Measurements from ENCODE around the gene SEMA6A. TPM values are rescaled to one million over a fixed set of nuclear protein-coding genes. Genes with fewer than 3 reads are reported as not detected.
A peak's percentile ranks its signal among the peaks of the same experiment; 100 is the strongest.

SEMA6A gene
- total and polyA plus RNA-seq, 2 donors = 6.6 to 54.0 TPM

- Histone ChIP-seq H3K4me1 (ENCODE audit: insufficient read depth) (no peaks in the 10 kb centered on the region), H3K36me3 (ENCODE audit: insufficient read depth) (no peaks in the 10 kb centered on the region), H3K27ac (ENCODE audit: low read depth) (no peak overlapping the region), H3K4me3 (ENCODE audit: low read depth, low read length) (peak overlapping the region; percentile 50)
- 49% methylated on average over 17 of the region's 17 CpGs for WGBS
- no peak for DNase-seq (ENCODE audit: extremely low spot score)
Measured at GRCh38 chr5:116571568-116572349, 2.9 kb downstream of the SEMA6A start.

- no peaks in the 10 kb centered on the region for H3K4me1 ChIP-seq (ENCODE audit: insufficient read depth)
- 79% methylated on average over 4 of the region's 4 CpGs for WGBS
Measured at GRCh38 chr5:116569999-116570398, 4.6 kb downstream of the SEMA6A start.

GRCh38 chr5:116567106-116567505 is 7.5 kb downstream of the SEMA6A start:
- Histone ChIP-seq H3K27ac (ENCODE audit: low read depth) (no peak overlapping the region), H3K4me3 (ENCODE audit: low read depth, low read length) (no peak overlapping the region), H3K4me1 (ENCODE audit: insufficient read depth) (no peaks in the 10 kb centered on the region), H3K36me3 (ENCODE audit: insufficient read depth) (no peaks in the 10 kb centered on the region)
- WGBS = 64% methylated on average over 2 of the region's 2 CpGs
- no peak for DNase-seq (ENCODE audit: extremely low spot score)

More at GRCh38 chr5:116569999-116570398, 4.6 kb downstream of the SEMA6A start:
- Histone ChIP-seq H3K27ac (ENCODE audit: low read depth) (no peak overlapping the region), H3K36me3 (ENCODE audit: insufficient read depth) (no peaks in the 10 kb centered on the region), H3K4me3 (ENCODE audit: low read depth, low read length) (no peak overlapping the region)
- DNase-seq (ENCODE audit: extremely low spot score) = no peak

GRCh38 chr5:116566251-116566650 is 8.4 kb downstream of the SEMA6A start:
- no peak for DNase-seq (ENCODE audit: extremely low spot score)
- no peaks in the 10 kb centered on the region for H3K36me3 ChIP-seq (ENCODE audit: insufficient read depth)
- H3K4me3 ChIP-seq (ENCODE audit: low read depth, low read length) = no peak overlapping the region
- WGBS = 85% methylated on average over 1 of the region's 1 CpG
- no peaks in the 10 kb centered on the region for H3K4me1 ChIP-seq (ENCODE audit: insufficient read depth)
- H3K27ac ChIP-seq (ENCODE audit: low read depth) = no peak overlapping the region

- DNase-seq (ENCODE audit: extremely low spot score) = no peak
- 67% methylated on average over 7 of the region's 7 CpGs for WGBS
- H3K36me3 ChIP-seq (ENCODE audit: insufficient read depth) = no peaks in the 10 kb centered on the region
- no peak overlapping the region for H3K4me3 ChIP-seq (ENCODE audit: low read depth, low read length)
- no peak overlapping the region for H3K27ac ChIP-seq (ENCODE audit: low read depth)
- H3K4me1 ChIP-seq (ENCODE audit: insufficient read depth) = no peaks in the 10 kb centered on the region
Measured at GRCh38 chr5:116564756-116565490, 9.7 kb downstream of the SEMA6A start.

- Histone ChIP-seq H3K4me1 (ENCODE audit: insufficient read depth) (no peaks in the 10 kb centered on the region), H3K36me3 (ENCODE audit: insufficient read depth) (no peaks in the 10 kb centered on the region), H3K4me3 (ENCODE audit: low read depth, low read length) (no peak overlapping the region), H3K27ac (ENCODE audit: low read depth) (no peak overlapping the region)
- 83% methylated on average over 3 of the region's 3 CpGs for WGBS
- no peak for DNase-seq (ENCODE audit: extremely low spot score)
Measured at GRCh38 chr5:116564312-116564711, 10.3 kb downstream of the SEMA6A start.

GRCh38 chr5:116563736-116564308 is 10.8 kb downstream of the SEMA6A start:
- H3K27ac ChIP-seq (ENCODE audit: low read depth) = no peak overlapping the region
- no peaks in the 10 kb centered on the region for H3K36me3 ChIP-seq (ENCODE audit: insufficient read depth)
- no peak overlapping the region for H3K4me3 ChIP-seq (ENCODE audit: low read depth, low read length)
- 63% methylated on average over 6 of the region's 6 CpGs for WGBS
- no peaks in the 10 kb centered on the region for H3K4me1 ChIP-seq (ENCODE audit: insufficient read depth)
- no peak for DNase-seq (ENCODE audit: extremely low spot score)

- Histone ChIP-seq H3K4me1 (ENCODE audit: insufficient read depth) (no peaks in the 10 kb centered on the region), H3K36me3 (ENCODE audit: insufficient read depth) (no peaks in the 10 kb centered on the region), H3K27ac (ENCODE audit: low read depth) (no peak overlapping the region), H3K4me3 (ENCODE audit: low read depth, low read length) (no peak overlapping the region)
- 89% methylated on average over 11 of the region's 11 CpGs for WGBS
- DNase-seq (ENCODE audit: extremely low spot score) = no peak
Measured at GRCh38 chr5:116562669-116563068, 12.0 kb downstream of the SEMA6A start.

GRCh38 chr5:116561658-116562057 is 13.0 kb downstream of the SEMA6A start:
- WGBS = 86% methylated on average over 3 of the region's 3 CpGs
- H3K27ac ChIP-seq (ENCODE audit: low read depth) = no peak overlapping the region
- no peaks in the 10 kb centered on the region for H3K36me3 ChIP-seq (ENCODE audit: insufficient read depth)
- DNase-seq (ENCODE audit: extremely low spot score) = no peak
- no peak overlapping the region for H3K4me3 ChIP-seq (ENCODE audit: low read depth, low read length)
- no peaks in the 10 kb centered on the region for H3K4me1 ChIP-seq (ENCODE audit: insufficient read depth)

GRCh38 chr5:116559673-116560164 is 14.9 kb downstream of the SEMA6A start:
- 86% methylated on average over 4 of the region's 4 CpGs for WGBS
- no peak overlapping the region for H3K4me3 ChIP-seq (ENCODE audit: low read depth, low read length)
- no peak for DNase-seq (ENCODE audit: extremely low spot score)
- no peaks in the 10 kb centered on the region for H3K36me3 ChIP-seq (ENCODE audit: insufficient read depth)
- H3K4me1 ChIP-seq (ENCODE audit: insufficient read depth) = no peaks in the 10 kb centered on the region
- H3K27ac ChIP-seq (ENCODE audit: low read depth) = no peak overlapping the region

GRCh38 chr5:116559239-116559638 is 15.4 kb downstream of the SEMA6A start:
- no peaks in the 10 kb centered on the region for H3K4me1 ChIP-seq (ENCODE audit: insufficient read depth)
- no peak overlapping the region for H3K27ac ChIP-seq (ENCODE audit: low read depth)
- no peak overlapping the region for H3K4me3 ChIP-seq (ENCODE audit: low read depth, low read length)
- H3K36me3 ChIP-seq (ENCODE audit: insufficient read depth) = no peaks in the 10 kb centered on the region
- WGBS = 85% methylated on average over 16 of the region's 16 CpGs
- no peak for DNase-seq (ENCODE audit: extremely low spot score)

GRCh38 chr5:116557669-116558271 is 16.9 kb downstream of the SEMA6A start:
- 50% methylated on average over 5 of the region's 5 CpGs for WGBS
- Histone ChIP-seq H3K27ac (ENCODE audit: low read depth) (no peak overlapping the region), H3K4me3 (ENCODE audit: low read depth, low read length) (no peak overlapping the region), H3K36me3 (ENCODE audit: insufficient read depth) (no peaks in the 10 kb centered on the region), H3K4me1 (ENCODE audit: insufficient read depth) (no peaks in the 10 kb centered on the region)
- no peak for DNase-seq (ENCODE audit: extremely low spot score)

GRCh38 chr5:116554764-116555163 is 19.9 kb downstream of the SEMA6A start:
- Histone ChIP-seq H3K4me3 (ENCODE audit: low read depth, low read length) (no peak overlapping the region), H3K36me3 (ENCODE audit: insufficient read depth) (no peaks in the 10 kb centered on the region), H3K27ac (ENCODE audit: low read depth) (no peak overlapping the region), H3K4me1 (ENCODE audit: insufficient read depth) (no peaks in the 10 kb centered on the region)
- DNase-seq (ENCODE audit: extremely low spot score) = no peak
- WGBS = 75% methylated on average over 2 of the region's 2 CpGs
